NCI-H2081 treated with DMSO at 0.1 percent for 48 hours (cell line): Measurements from ENCODE around the gene KIF27.
"Not testable (repeated sequence)": the region's sequence is repeated elsewhere in the genome, so short reads cannot be mapped to it uniquely, and the experiment has no call there.

Experiments used
- DNase-seq: peaks from one replicate; lab custom pipeline; 2025; lab: John Stamatoyannopoulos, UW

The KIF27 gene

DNA sequence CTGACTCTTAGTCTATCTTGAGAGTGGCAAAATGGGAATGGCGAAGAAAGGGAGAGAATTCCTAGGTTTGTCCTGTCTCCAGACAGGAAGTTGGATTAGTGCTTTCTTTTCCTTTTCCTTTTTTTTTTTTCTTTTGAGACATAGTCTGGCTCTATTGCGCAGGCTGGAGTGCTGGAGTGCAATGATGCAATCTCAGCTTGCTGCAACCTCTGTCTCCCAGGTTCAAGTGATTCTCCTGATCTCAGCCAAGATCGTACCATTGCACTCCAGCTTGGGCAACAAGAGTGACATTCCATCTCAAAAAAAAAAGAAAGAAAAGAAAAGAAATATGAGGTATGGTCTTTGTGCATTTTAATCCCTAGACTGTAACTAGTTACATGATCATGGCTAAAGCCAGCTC, 12.6 kb upstream of the KIF27 start:
- DNase-seq, result no peak

DNA sequence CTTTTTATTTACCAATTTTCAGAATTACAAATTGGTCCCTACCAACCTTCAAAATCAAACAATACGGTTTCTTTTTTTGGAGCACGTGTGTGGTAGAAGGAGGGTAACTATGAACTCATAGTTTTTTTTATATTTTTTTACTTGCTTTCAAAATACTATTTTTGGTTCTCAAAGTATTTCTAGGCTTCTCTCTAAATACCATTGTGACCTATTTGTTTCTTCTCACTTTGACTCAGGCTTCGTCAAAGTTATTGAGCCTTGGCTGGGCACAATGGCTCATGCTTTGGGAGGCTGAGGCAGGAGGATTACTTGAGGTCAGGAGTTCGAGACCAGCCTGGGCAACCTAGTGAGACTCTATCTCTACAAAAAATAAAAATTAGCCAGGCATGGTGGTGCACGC, 11.6 kb upstream of the KIF27 start:
- no peak for DNase-seq

- no peak for DNase-seq
Measured at GRCh38 chr9:83932011-83932410, 10.8 kb upstream of the KIF27 start.

DNA sequence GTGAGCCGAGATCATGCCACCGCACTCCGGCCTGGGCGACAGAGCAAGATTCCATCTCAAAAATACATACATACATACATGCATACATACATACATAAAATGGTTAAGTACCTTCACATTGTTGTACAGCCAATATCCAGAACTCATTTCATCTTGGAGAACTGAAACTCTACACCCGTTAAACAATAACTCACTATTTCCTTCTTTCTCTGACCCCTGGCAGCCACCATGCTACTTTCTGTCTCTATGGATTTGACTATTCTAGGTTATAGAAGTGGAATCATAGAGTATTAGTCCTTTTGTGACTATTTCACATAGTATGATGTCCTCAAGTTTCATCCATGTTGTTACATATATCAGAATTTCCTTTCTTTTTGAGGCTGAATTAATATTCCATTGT, 9.6 kb upstream of the KIF27 start:
- no peak for DNase-seq

DNA sequence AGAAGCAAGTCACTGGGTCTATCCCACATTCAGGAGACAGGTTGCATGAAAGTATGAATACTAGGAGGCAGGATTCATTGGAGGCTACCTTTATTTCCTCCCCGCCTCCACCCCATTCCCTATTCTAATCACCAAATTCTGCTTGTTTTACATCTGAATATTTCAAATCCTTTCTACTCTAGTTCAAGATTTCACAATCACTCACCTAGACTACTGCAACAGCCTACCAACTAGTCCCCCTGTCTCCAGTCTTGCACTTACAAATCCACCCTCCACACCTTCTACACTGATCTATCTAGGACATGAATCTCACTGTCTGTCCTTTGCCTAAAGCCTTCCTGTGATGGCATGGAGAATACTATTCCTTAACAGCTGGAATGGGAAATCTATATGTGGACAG, 6.4 kb upstream of the KIF27 start:
- DNase-seq, result no peak

GRCh38 chr9:83920469-83920926, 734 bp downstream of the KIF27 start:
- peak; percentile 45 for DNase-seq

DNA sequence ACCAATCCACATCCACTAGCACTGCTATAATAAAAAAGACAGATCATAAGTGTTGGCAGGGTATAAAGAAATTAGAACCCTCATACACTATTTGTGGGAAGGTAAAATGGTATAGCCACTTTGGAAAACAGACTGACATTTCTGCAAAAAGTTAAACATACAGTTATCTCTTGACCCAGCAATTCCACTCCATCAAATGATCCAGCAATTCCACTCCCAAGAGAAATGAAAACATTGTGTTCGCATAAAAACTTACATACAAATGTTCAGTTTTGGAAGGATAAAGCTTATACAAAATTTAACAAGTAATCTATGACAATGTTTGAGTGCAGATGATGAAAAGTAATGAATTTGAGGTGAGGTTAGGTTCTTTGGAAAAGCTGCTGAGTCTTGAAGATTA, 2.1 kb downstream of the KIF27 start:
- no peak for DNase-seq

DNA sequence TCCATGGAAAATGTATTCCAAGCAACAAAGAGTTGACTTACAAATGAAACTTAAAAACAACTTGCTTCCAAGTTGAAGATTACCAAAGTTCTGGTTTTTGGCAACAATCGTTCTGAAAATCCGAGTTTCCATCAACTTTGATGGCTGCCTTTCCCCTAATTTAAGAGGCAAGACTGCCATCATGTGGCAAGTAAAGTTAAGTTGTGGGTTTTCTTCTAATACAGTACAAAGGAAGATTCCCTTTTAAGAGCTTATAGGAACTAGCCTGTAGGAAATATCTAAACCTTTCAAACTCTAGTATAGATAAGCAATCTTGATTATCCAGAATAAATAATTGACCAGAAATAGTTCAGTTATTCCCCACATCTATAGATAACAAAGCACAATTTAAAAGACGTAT, 9.0 kb downstream of the KIF27 start:
- not testable (repeated sequence) for DNase-seq

DNA sequence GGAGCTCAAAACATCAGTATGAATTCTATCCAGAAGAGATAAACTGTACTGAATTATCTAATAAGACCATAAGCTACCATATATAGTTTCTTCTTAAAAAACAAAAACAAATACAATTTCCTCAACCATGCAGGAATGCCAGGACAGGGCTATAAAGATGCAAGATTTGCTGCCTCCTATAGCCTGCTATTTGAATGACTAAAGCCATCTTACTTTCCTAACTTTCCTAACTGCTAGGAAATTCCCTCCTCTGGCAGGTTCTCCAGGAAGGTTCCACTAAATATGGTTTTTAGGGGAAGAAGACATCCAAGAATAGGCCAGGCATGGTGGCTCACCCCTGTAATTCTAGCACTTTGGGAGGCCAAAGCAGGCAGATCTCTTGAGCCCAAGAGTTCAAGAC, 15.1 kb downstream of the KIF27 start:
- no peak for DNase-seq

DNA sequence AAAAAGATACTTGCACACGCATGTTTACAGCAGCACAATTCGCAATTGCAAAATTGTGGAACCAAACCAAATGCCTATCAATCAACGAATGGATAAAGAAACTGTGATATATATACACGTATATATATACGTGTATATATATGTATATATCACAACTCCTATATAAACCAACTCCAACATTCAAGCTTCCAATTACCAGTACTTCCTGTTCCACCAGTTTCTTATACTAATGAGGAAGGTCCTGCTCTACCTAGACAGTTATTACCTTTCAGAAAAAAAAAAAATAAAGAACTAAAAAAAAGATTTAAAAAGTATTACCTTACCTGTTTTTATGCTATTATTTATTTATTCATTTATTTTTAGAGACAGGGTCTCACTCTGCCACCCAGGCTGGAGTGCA, 20.6 kb downstream of the KIF27 start:
- not testable (repeated sequence) for DNase-seq

DNA sequence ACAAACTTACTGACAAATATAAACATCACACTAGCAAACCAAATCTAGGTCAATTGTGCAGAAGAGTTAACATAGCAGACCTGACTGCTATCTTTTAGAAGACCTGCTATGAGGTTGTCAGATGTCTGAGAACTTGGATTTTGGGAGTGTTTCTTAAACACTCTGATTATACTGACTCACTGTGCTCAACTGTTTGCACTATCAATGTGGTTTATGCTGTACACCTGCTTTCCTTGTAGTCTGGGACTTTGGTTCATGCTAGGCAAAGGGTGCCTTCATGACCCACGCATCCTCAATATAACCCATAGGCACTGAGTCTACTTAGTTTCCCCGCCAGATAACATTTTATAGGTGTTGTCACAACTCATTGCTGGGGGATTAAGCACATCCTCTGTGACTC, 26.9 kb downstream of the KIF27 start:
- not testable (repeated sequence) for DNase-seq

DNA sequence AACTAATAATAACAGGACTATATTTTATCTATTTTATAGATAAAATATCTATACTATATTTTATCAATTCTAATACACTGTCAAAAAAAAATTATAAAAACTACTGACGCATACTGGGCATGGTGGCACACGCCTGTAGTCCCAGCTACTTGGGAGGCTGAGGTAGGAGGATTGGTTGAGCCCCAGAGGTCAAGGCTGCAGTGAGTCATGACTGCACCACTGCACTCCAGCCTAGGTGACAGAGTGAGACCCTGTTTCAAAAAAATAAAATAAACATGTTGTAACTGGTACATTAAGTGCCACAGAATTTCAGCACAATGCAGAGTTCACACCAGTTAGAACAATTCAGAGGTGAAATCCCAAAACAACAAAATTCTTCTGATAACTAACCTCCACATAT, 34.7 kb downstream of the KIF27 start:
- DNase-seq, result not testable (repeated sequence)

DNA sequence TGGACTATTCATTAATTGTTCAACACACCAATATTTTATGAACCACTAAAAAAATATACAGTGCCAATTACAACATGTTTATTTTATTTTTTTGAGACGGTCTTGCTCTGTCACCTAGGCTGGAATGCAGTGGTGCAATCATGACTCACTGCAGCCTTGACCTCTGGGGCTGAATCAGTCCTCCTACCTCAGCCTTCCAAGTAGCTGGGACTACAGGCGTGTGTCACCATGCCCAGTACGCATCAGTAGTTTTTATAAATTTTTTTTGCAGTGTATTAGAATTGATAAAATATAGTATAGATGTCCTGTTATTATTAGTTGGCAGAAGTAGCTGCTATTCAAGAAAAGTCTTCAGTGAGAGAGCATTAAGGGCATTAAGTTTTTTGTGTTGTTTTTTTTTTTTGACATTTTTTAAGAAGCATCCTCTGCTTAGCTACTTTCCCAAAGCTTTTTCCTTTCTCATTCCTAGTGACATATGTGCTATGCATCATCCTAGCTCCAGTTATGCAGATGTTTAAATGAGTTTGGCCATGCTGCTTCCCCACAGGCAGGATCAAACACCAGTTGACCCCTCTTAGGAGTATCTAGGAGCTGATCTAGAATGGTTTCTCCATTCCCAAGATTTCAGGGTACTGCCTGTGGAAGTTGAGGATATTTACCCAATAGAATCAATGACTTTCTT, 35.5 kb downstream of the KIF27 start:
- DNase-seq, result not testable (repeated sequence)

- not testable (repeated sequence) for DNase-seq
Measured at GRCh38 chr9:83881687-83882408, 39.4 kb downstream of the KIF27 start.

DNA sequence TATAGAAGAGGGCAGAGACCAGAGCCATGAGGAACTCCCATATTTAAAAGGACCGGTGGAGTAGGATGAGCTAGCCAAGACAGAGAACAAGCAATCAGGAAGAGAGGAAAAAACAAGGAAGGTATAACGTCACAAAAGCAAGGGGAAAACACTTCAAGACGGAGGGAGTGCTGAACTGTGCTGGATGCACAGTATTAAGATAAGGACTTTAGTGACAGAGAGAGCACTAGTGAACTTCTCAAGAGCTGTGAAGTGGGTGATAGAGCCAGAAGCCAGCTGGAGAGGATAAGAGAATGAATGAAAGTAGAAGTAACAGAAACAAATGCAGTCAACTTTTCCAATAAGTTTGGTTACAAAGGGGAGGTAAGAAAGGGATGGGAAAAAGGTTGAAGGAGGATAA, 45.7 kb downstream of the KIF27 start:
- not testable (repeated sequence) for DNase-seq

- DNase-seq, result not testable (repeated sequence)
Measured at GRCh38 chr9:83849895-83850294, 71.3 kb downstream of the KIF27 start.

GRCh38 chr9:83837070-83837643, 84.1 kb downstream of the KIF27 start:
- not testable (repeated sequence) for DNase-seq

- DNase-seq, result not testable (repeated sequence)
Measured at GRCh38 chr9:83830426-83831071, 90.7 kb downstream of the KIF27 start.

DNA sequence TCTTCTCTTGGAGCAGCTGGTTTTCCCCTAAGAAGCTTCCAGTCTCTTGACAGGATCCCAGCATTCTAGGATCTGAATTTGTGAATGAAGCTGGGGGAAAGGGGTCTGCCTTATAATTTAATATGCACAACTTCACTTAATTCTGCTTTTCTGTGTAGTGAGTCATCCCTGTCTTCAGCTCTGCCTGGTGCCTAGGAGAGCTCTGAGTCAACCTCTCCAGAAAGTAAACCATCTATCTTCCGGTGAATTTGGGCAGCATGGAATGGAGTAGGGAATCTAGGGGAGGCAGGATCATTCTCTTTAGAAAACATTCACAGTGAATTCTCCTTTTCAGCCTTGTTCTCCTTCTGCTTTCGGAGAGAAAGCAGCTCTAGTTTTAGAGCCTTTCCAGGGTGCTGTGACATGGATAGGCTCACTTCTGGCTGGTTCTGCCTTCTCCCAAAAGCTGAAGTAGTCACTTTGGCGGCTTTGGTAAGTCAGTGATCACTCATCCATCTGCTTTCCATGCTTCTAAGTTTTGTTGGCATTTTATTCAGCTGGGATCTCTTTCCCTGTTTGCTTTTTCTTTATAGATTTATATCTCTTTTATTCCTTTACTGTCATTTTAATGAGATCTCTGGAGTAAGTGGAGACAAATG, 96.1 kb downstream of the KIF27 start:
- not testable (repeated sequence) for DNase-seq

DNA sequence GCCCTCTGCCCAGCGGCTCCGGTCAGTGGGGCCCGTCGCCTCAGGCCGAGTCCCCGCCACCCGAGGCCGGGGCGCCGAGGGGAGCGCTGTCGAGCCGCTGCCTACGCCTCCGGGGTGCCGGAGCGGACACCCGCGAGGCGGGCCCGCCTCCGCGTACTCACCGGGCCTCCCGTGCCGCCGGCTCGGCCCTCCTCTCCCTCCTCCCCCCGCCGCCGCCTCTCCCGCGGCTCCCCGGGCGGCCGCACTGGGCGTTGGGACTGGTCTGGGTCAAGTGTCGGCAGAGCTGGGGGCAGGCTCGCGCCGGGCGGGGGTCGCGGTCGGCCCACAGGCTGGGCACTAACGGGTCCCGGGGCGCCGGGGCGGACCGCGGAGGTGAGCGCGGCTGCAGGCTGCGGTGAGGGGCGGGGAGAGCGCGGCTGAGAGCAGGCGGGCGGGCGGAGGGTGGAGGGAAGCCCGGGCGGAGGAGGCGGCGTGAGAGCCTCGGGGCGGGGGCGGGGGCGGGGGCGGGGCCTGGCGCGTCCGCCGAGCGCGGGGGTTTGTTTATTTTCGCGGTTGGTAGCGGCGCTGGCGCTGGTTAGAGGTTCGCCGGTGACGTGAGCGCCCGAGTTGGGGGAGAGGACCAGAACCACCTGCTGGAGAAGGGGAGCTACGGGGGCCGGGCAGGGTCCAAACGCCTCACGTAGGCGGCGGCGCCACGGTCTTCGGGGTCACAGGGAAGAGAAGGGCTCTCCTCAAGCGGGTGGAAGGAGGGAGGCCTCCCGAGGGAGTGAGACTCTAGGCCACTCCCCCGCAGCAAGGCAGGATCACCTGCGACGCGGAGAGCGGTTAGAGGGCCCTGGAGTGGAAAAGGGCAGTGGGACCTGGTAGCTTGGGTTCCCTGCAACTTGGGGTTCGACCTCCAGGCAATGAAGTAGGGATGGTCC, 103.6 kb downstream of the KIF27 start, which contains the start of gene GKAP1:
Gene GKAP1, minus strand, starts transcription at position 414 of the 923 bp plus-strand sequence. CDS start 11,252 bp downstream, outside the sequence.
- DNase-seq, result not testable (repeated sequence)

GRCh38 chr9:83817011-83817355, 104.2 kb downstream of the KIF27 start:
- DNase-seq, result not testable (repeated sequence)
